H1 (cell line): Measurements from ENCODE around the gene BLTP1. TPM values are rescaled to one million over a fixed set of nuclear protein-coding genes. Genes with fewer than 3 reads are reported as not detected.

Source experiments
- CTCF ChIA-PET: fragments of 300-600 bp; sonication (Branson Sonifier 250); formaldehyde crosslinking; loops from one replicate; lab custom pipeline; 2021; ENCODE audit not compliant: partially characterized antibody; lab: Charles Lee
- POLR2A ChIA-PET: fragments of 300-600 bp; sonication (Branson Sonifier 250); formaldehyde crosslinking; loops from one replicate; lab custom pipeline; 2021; ENCODE audit warnings: inconsistent platforms; ENCODE audit not compliant: partially characterized antibody; lab: Charles Lee
- DNase-seq, 2 experiments: peaks; one replicate each; pipeline versions ENCODE4 v3.0.0 to v3.0.0-alpha.2; 2010 to 2022; ENCODE audit warnings: low spot score in 2 of 2, low read depth in 1 of 2, mixed read lengths in 1 of 2
- FAIRE-seq: peaks from 2 replicates; lab custom pipeline; 2011; peaks lifted over from hg19 to GRCh38; lab: Jason Lieb, UNC
- H2AFZ ChIP-seq: 2 replicates; pipeline ENCODE4 v1.8.1; 2012; ENCODE audit warnings: low read length, inconsistent platforms
- H2AK5ac ChIP-seq: 2 replicates; pipeline ENCODE4 v1.6.1; 2013; ENCODE audit warnings: low read depth, low read length
- H2BK120ac ChIP-seq: replicated peaks from 2 replicates; pipeline ENCODE3; 2013; ENCODE audit warnings: low read depth, low read length, inconsistent platforms
- H2BK12ac ChIP-seq: 2 replicates; pipeline ENCODE4 v1.6.1; 2013; ENCODE audit warnings: low read depth, low read length
- H2BK15ac ChIP-seq: 2 replicates; pipeline ENCODE4 v1.6.1; 2013; ENCODE audit warnings: low read length
- H2BK20ac ChIP-seq: 2 replicates; pipeline ENCODE4 v1.6.1; 2013; ENCODE audit warnings: low read length
- H2BK5ac ChIP-seq: 2 replicates; pipeline ENCODE4 v1.6.1; 2013; ENCODE audit warnings: low read depth, low read length
- H3K14ac ChIP-seq: 2 replicates; pipeline ENCODE4 v1.6.1; 2013; ENCODE audit warnings: inconsistent platforms; ENCODE audit not compliant: insufficient read length
- H3K18ac ChIP-seq: 2 replicates; pipeline ENCODE4 v1.6.1; 2013; ENCODE audit warnings: low read length; ENCODE audit errors: extremely low read depth
- H3K23ac ChIP-seq: 2 replicates; pipeline ENCODE4 v1.6.1; 2013; ENCODE audit warnings: inconsistent platforms; ENCODE audit not compliant: insufficient read length
- H3K23me2 ChIP-seq: 2 replicates; pipeline ENCODE4 v1.6.1; 2013; ENCODE audit warnings: low read depth, low read length
- H3K27ac ChIP-seq: 2 replicates; pipeline ENCODE4 v1.6.1; 2011; ENCODE audit warnings: low read depth, low read length, inconsistent platforms
- H3K27me3 ChIP-seq, 4 experiments: replicated peaks in 1 of 4; 1 replicate in 1 of 4; 2 replicates in 3 of 4; pipeline versions ENCODE4 v1.6.1 to v1.8.1; 2011 to 2013; ENCODE audit warnings: low read length in 3 of 4, mild to moderate bottlenecking in 3 of 4, inconsistent platforms in 2 of 4, mixed read lengths in 2 of 4, moderate library complexity in 1 of 4; ENCODE audit not compliant: control insufficient read depth in 3 of 4, insufficient read depth in 3 of 4; ENCODE audit errors: extremely low read depth in 1 of 4
- H3K36me3 ChIP-seq, 4 experiments: 2 replicates each; pipeline versions ENCODE4 v1.6.1 to v1.8.1; 2011 to 2013; ENCODE audit warnings: mild to moderate bottlenecking in 4 of 4, low read length in 3 of 4, moderate library complexity in 2 of 4, control low read depth in 1 of 4, inconsistent platforms in 1 of 4; ENCODE audit not compliant: insufficient read depth in 4 of 4, control insufficient read depth in 2 of 4
- H3K4ac ChIP-seq: replicated peaks from 2 replicates; pipeline ENCODE3; 2013; ENCODE audit warnings: low read length, low read depth, mixed read lengths, inconsistent platforms; ENCODE audit not compliant: insufficient read length
- H3K4me1 ChIP-seq, 4 experiments: replicated peaks in 1 of 4; 1 replicate in 1 of 4; 2 replicates in 3 of 4; pipeline versions ENCODE4 v1.6.1 to v1.8.1; 2011 to 2013; ENCODE audit warnings: low read length in 3 of 4, inconsistent platforms in 2 of 4, mixed read lengths in 1 of 4; ENCODE audit not compliant: insufficient read depth in 4 of 4, control insufficient read depth in 3 of 4
- H3K4me2 ChIP-seq, 2 experiments: 2 replicates each; pipeline versions ENCODE4 v1.6.1 to v1.8.1; 2011 to 2013; ENCODE audit warnings: low read depth in 2 of 2, low read length in 2 of 2, control low read depth in 1 of 2, inconsistent platforms in 1 of 2, mild to moderate bottlenecking in 1 of 2; ENCODE audit not compliant: insufficient read depth in 1 of 2
- H3K4me3 ChIP-seq, 4 experiments: fragments of 200-600, 300-600 bp in 1 of 4; sonication (generic), shearing (Covaris generic), sonication (Bioruptor Twin) in 1 of 4; 2 replicates each; pipeline versions ENCODE4 v1.5.1 to v1.8.1; 2011 to 2016; ENCODE audit warnings: low read length in 4 of 4, low read depth in 3 of 4, control low read depth in 2 of 4, inconsistent platforms in 2 of 4, mild to moderate bottlenecking in 2 of 4, mixed read lengths in 1 of 4, moderate library complexity in 1 of 4; ENCODE audit not compliant: insufficient read depth in 2 of 4; ENCODE audit errors: extremely low read depth in 1 of 4
- H3K56ac ChIP-seq: replicated peaks from 2 replicates; pipeline ENCODE3; 2013; ENCODE audit warnings: low read depth, mild to moderate bottlenecking, mixed read lengths, low read length, inconsistent platforms; ENCODE audit not compliant: insufficient read length
- H3K79me1 ChIP-seq: 2 replicates; pipeline ENCODE4 v1.6.1; 2013; ENCODE audit warnings: low read depth, low read length, control low read depth
- H3K79me2 ChIP-seq, 2 experiments: 2 replicates each; pipeline versions ENCODE4 v1.6.1 to v1.8.1; 2012 to 2013; ENCODE audit warnings: low read length in 2 of 2, mild to moderate bottlenecking in 2 of 2, inconsistent platforms in 1 of 2; ENCODE audit not compliant: insufficient read depth in 2 of 2, control insufficient read depth in 1 of 2
- H3K9ac ChIP-seq, 4 experiments: replicated peaks in 1 of 4; 1 replicate in 1 of 4; 2 replicates in 3 of 4; pipeline versions ENCODE4 v1.6.1 to v1.8.1; 2011 to 2013; ENCODE audit warnings: low read depth in 3 of 4, low read length in 3 of 4, control low read depth in 2 of 4, mild to moderate bottlenecking in 2 of 4, moderate library complexity in 2 of 4, inconsistent platforms in 1 of 4; ENCODE audit errors: extremely low read depth in 1 of 4
- H3K9me3 ChIP-seq, 2 experiments: 2 replicates each; pipeline versions ENCODE4 v1.6.1 to v1.8.1; 2012 to 2013; ENCODE audit warnings: mild to moderate bottlenecking in 2 of 2, moderate library complexity in 2 of 2, control low read depth in 1 of 2, inconsistent platforms in 1 of 2, low read depth in 1 of 2, low read length in 1 of 2, mixed read lengths in 1 of 2; ENCODE audit not compliant: insufficient read depth in 2 of 2
- H4K20me1 ChIP-seq, 2 experiments: replicated peaks in 1 of 2; 2 replicates each; pipeline versions ENCODE3 to v1.8.1; 2011 to 2013; ENCODE audit warnings: inconsistent platforms in 2 of 2, low read length in 2 of 2, mild to moderate bottlenecking in 1 of 2; ENCODE audit not compliant: insufficient read depth in 2 of 2, control insufficient read depth in 1 of 2
- H4K5ac ChIP-seq: 2 replicates; pipeline ENCODE4 v1.6.1; 2013; ENCODE audit warnings: low read length, low read depth, mixed read lengths, inconsistent platforms; ENCODE audit not compliant: insufficient read length
- H4K8ac ChIP-seq: 2 replicates; pipeline ENCODE4 v1.8.0; 2013; ENCODE audit warnings: mild to moderate bottlenecking, moderate library complexity, low read length, inconsistent platforms; ENCODE audit not compliant: insufficient read depth; ENCODE audit errors: extremely low read depth
- H4K91ac ChIP-seq: replicated peaks from 2 replicates; pipeline ENCODE3; 2013; ENCODE audit warnings: low read length, mixed read lengths, inconsistent platforms; ENCODE audit not compliant: insufficient read length
- BCL11A ChIP-seq, 2 experiments: IDR thresholded peaks; one replicate each; pipeline ENCODE4 v1.6.1; 2011; ENCODE audit warnings: low read depth in 2 of 2, low read length in 2 of 2, mild to moderate bottlenecking in 2 of 2
- BRCA1 ChIP-seq: IDR thresholded peaks from 2 replicates; pipeline ENCODE4 v1.6.1; 2012; ENCODE audit warnings: low read depth, low read length, improper control_type of control experiment
- CEBPB ChIP-seq: IDR thresholded peaks from 2 replicates; pipeline ENCODE4 v1.6.1; 2012; ENCODE audit warnings: low read depth, low read length
- EGR1 ChIP-seq: IDR thresholded peaks from 2 replicates; pipeline ENCODE4 v1.6.1; 2011; ENCODE audit warnings: low read depth, low read length, borderline replicate concordance
- JUN ChIP-seq: IDR thresholded peaks from 2 replicates; pipeline ENCODE4 v1.6.1; 2011; ENCODE audit warnings: low read depth, mild to moderate bottlenecking, improper control_type of control experiment, low read length
- KDM1A ChIP-seq: fragments of 200-600, 300-600 bp; sonication (generic); IDR thresholded peaks from 2 replicates; pipeline ENCODE4 v1.7.1; 2016; ENCODE audit warnings: mild to moderate bottlenecking, low read length, borderline replicate concordance
- NANOG ChIP-seq: IDR thresholded peaks from 2 replicates; pipeline ENCODE4 v1.6.1; 2011; ENCODE audit warnings: low read length, low read depth, mild to moderate bottlenecking, inconsistent platforms; ENCODE audit not compliant: insufficient read depth, poor library complexity, severe bottlenecking
- PHF8 ChIP-seq: fragments of 200-600 bp; sonication (generic); conservative IDR thresholded peaks from 2 replicates; pipeline ENCODE4 v1.7.1; 2012; ENCODE audit warnings: low read depth, mild to moderate bottlenecking, inconsistent platforms, low read length, moderate library complexity
- POLR2AphosphoS5 ChIP-seq: IDR thresholded peaks from 2 replicates; pipeline ENCODE4 v1.6.1; 2011; ENCODE audit warnings: low read depth, low read length
- SIX5 ChIP-seq: IDR thresholded peaks from 2 replicates; pipeline ENCODE4 v1.6.1; 2011; ENCODE audit warnings: mild to moderate bottlenecking, low read depth, low read length
- SRF ChIP-seq: IDR thresholded peaks from 2 replicates; pipeline ENCODE4 v1.6.1; 2011; ENCODE audit warnings: mild to moderate bottlenecking, low read depth, low read length, moderate library complexity
- SUZ12 ChIP-seq: fragments of 200-600 bp; sonication (generic); IDR thresholded peaks from 2 replicates; pipeline ENCODE4 v1.6.1; 2012; ENCODE audit warnings: mild to moderate bottlenecking, inconsistent platforms, low read length, moderate library complexity, mixed read lengths
- TBP ChIP-seq: IDR thresholded peaks from 2 replicates; pipeline ENCODE4 v1.6.1; 2011; ENCODE audit warnings: low read depth, low read length, improper control_type of control experiment
- YY1 ChIP-seq: IDR thresholded peaks from 2 replicates; pipeline ENCODE4 v1.6.1; 2011; ENCODE audit warnings: low read depth, mild to moderate bottlenecking, low read length
- WGBS, 2 experiments: shearing (Covaris generic) in 1 of 2; methylation state at CpG; one replicate each; pipeline versions ENCODE4 v1.1.6 to v1.1.7; 2013 to 2015; ENCODE audit warnings: low lambda C conversion rate in 2 of 2, mixed read lengths in 2 of 2, inconsistent platforms in 1 of 2, low coverage in 1 of 2, missing lambda C conversion rate in 1 of 2; ENCODE audit not compliant: insufficient replicate concordance in 2 of 2, insufficient coverage in 1 of 2, insufficient read length in 1 of 2; ENCODE audit errors: extremely low coverage in 1 of 2, missing lambda C conversion rate in 1 of 2; 5-methylcytosine and 5-hydroxymethylcytosine counted together
- polyA plus RNA-seq, 7 experiments: library from polyadenylated mRNA; depleted of rRNA in 3 of 7; stranded (reverse) in 5 of 7; unstranded in 2 of 7; fragments of >200 nt in 5 of 7; fragments of 200-250 nt in 2 of 7; gene quantifications; 1 replicate in 5 of 7; 2 replicates in 1 of 7; 4 replicates in 1 of 7; pipeline versions ENCODE4 v1.2.1 to v1.2.3, GENCODE V29; 2011 to 2013; ENCODE audit warnings: missing spikeins in 2 of 7, mixed read lengths in 2 of 7
- total RNA-seq: library from RNA; stranded (reverse); fragmentation: NEBNext Ultra II Directional; extraction: Animal tissue kit (Norgen Biotek cat#: 25700); gene quantifications from 2 replicates; pipeline ENCODE4 v1.2.1, GENCODE V29; 2021
- TF ChIP-seq, protein P1 (sequence below): IDR thresholded peaks from 2 replicates; pipeline ENCODE4 v1.6.1; 2011; ENCODE audit warnings: low read depth, mild to moderate bottlenecking, low read length; ENCODE audit not compliant: insufficient read depth

BLTP1 gene
- total and polyA plus RNA-seq, 2 of the 8 experiments (the other 6 are each of a cell fraction or from before 2014, with no cell fraction given): 14.0 to 27.9 TPM

DNA sequence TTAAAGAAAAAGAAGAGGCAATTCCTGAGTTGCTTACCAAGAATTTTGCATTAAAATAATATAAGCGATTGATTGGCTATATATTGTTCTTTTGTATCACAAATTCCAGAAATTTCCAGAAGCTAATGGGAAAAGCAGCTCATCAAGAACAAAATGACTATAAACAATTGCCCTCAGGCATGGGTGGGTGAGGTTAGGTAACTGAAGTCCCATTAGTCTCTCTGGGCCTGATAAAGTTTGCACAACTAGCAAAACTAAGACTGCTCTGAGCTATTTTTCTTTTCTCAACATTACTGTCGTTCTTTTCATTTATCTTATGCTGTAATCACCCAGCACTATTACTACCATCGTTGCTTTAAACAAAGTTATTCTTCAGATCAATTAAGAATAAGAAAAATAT lies 19.2 kb upstream of the BLTP1 start:
- no peak overlapping the region for H3K4ac ChIP-seq
- no peak for FAIRE-seq
- no peaks in the 10 kb centered on the region for H3K79me2 ChIP-seq
- no peak for TF ChIP-seq CEBPB
- no peak for TF ChIP-seq EGR1
- no peak for TF ChIP-seq TBP
- no peak for TF ChIP-seq SUZ12
- TF ChIP-seq JUN: no peak
- TF ChIP-seq KDM1A: no peak
- TF ChIP-seq POLR2AphosphoS5: no peak
- TF ChIP-seq BRCA1: no peak
- no peak for TF ChIP-seq SIX5
- no peak for TF ChIP-seq YY1
- TF ChIP-seq PHF8: no peak
- TF ChIP-seq, protein P1, sequence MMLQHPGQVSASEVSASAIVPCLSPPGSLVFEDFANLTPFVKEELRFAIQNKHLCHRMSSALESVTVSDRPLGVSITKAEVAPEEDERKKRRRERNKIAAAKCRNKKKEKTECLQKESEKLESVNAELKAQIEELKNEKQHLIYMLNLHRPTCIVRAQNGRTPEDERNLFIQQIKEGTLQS: no peak
- no peak for TF ChIP-seq SRF
- TF ChIP-seq NANOG: no peak
- TF ChIP-seq BCL11A (IDR thresholded peaks at IDR 0.05; ENCODE audit: low read depth in 2 of 2, low read length in 2 of 2): no peak

More for the DNA sequence above, 19.2 kb upstream of the BLTP1 start:
- Histone ChIP-seq H3K56ac (no peak overlapping the region), H4K8ac (no peak overlapping the region), H3K14ac (no peak overlapping the region), H2BK12ac (no peak overlapping the region), H3K4me1 (no peaks in the 10 kb centered on the region), H2BK20ac (no peak overlapping the region), H2BK15ac (no peak overlapping the region), H3K9ac (no peak overlapping the region), H4K91ac (no peak overlapping the region), H3K23me2 (no peaks in the 10 kb centered on the region), H3K4me2 (no peak overlapping the region), H2BK120ac (no peak overlapping the region), H4K20me1 (no peaks in the 10 kb centered on the region), H2BK5ac (no peak overlapping the region), H2AK5ac (no peak overlapping the region), H2AFZ (no peak overlapping the region), H3K27ac (no peak overlapping the region), H3K79me1 (no peaks in the 10 kb centered on the region), H3K23ac (no peak overlapping the region), H3K27me3 (no peaks in the 10 kb centered on the region), H3K9me3 (no peaks in the 10 kb centered on the region), H3K18ac (no peak overlapping the region), H4K5ac (no peak overlapping the region), H3K36me3 (no peaks in the 10 kb centered on the region), H3K4me3 (no peak overlapping the region)
- POLR2A ChIA-PET: no interaction called here
- no peak for DNase-seq
- CTCF ChIA-PET: no interaction called here
- WGBS, 2 experiments: 91% methylated on average over 3 of the region's 3 CpGs; no CpG with 5 or more reads in 1 of the 2 experiments
